Left cardiac atrium (tissue), 4 donors: ENCODE results near the gene YWHAE. TPM values are rescaled to one million over a fixed set of nuclear protein-coding genes. Genes with fewer than 3 reads are reported as not detected.
A peak's percentile ranks its signal among the peaks of the same experiment; 100 is the strongest.
"Not testable (repeated sequence)": the region's sequence is repeated elsewhere in the genome, so short reads cannot be mapped to it uniquely, and the experiment has no call there.

Experiments used
- ATAC-seq, 2 donors: fragments of 200-7000 bp; cut with Tn5 transposase; one replicate each; pipeline ENCODE4 v1.9.1; 2020; ENCODE audit warnings: mild to moderate bottlenecking in 2 of 2, moderate library complexity in 2 of 2
- DNase-seq: peaks from one replicate; pipeline ENCODE4 v3.0.0-alpha.2; 2020
- intact Hi-C, 2 donors: fragments of 100-400 bp; cut with DNase I; formaldehyde crosslinking; loops; one replicate each; pipeline versions ENCODE4 v1.14.1 to v1.15.1; 2022 to 2023
- long read RNA-seq: library from polyadenylated mRNA; unstranded; transcript quantifications from one replicate; pipeline ENCODE4 v2.0.0, GENCODE V29; 2021
- total RNA-seq, 2 donors: library from RNA; stranded (reverse); fragmentation: NEBNext Ultra II Directional; extraction: Animal tissue kit (Norgen Biotek cat#: 25700); gene quantifications; one replicate each; pipeline ENCODE4 v1.2.1, GENCODE V29; 2021
- donor health status: DM: no; HTN: yes; CAD: no.
- donor health status: DM: no; HTN: yes; CAD: no; lungs with severe emphysema.
- donor health status: DM: yes; HTN: yes; CAD: no.
- donor health status: Dilated cardiomyopathy.

The YWHAE gene
- total RNA-seq = 100 to 1,000 TPM; 491 to 596 TPM
- long read RNA-seq, transcript YWHAE-208 (7 exons, 1,818 nt) = minor isoform, 16 of 387 reads
- long read RNA-seq, transcript YWHAE-201 (6 exons, 2,211 nt) = major isoform, 323 of 387 reads
- long read RNA-seq, partial matches to known transcripts = 7 of 387 reads
- long read RNA-seq, other reads (novel, unspliced or antisense) = 40 of 387 reads

GRCh38 chr17:1399679-1400512, at the start of gene YWHAE:
TSS of gene YWHAE (minus strand) at chr17:1400222. CDS start at chr17:1400110, 112 bp downstream.
- intact Hi-C loops = loop anchor here in 1 of 2 donors (10.0 kb wide), 1 partner anchor 55 kb away; the partner anchor contains the start of gene CRK
- ATAC-seq (peak; percentile 98), DNase-seq (peak; percentile 98)

- intact Hi-C loops = loop anchor here in 1 of 2 donors (5.0 kb wide), 1 partner anchor 37 kb away; no protein-coding TSS in a partner anchor
- ATAC-seq (no peak), DNase-seq (no peak)
These were observed 49.5 kb upstream of the YWHAE start for GRCh38 chr17:1449412-1449967.

- peak in 1 of 2 donors; percentile 41 for ATAC-seq
- DNase-seq = no peak
- intact Hi-C loops = loop anchor here in 1 of 2 donors (5.0 kb wide), 1 partner anchor 35 kb away; no protein-coding TSS in a partner anchor
These were observed 47.0 kb upstream of the YWHAE start for GRCh38 chr17:1447052-1447451.

GRCh38 chr17:1446201-1446600, 46.2 kb upstream of the YWHAE start:
- DNase-seq = no peak
- intact Hi-C loops = loop anchor here in 1 of 2 donors (5.0 kb wide), 1 partner anchor 34 kb away; no protein-coding TSS in a partner anchor
- ATAC-seq = no peak

- intact Hi-C loops = loop anchor here in 1 of 2 donors (5.0 kb wide), 1 partner anchor 33 kb away; no protein-coding TSS in a partner anchor
- not testable (repeated sequence) for ATAC-seq, DNase-seq
These were observed 45.7 kb upstream of the YWHAE start for GRCh38 chr17:1445695-1446094.

- intact Hi-C loops = not testable (repeated sequence)
These were observed 42.7 kb upstream of the YWHAE start for GRCh38 chr17:1442721-1443120.

GRCh38 chr17:1442187-1442586, 42.2 kb upstream of the YWHAE start:
- no peak for DNase-seq
- intact Hi-C loops = no loop called here
- no peak for ATAC-seq

More at GRCh38 chr17:1442721-1443120, 42.7 kb upstream of the YWHAE start:
- DNase-seq, ATAC-seq: not testable (repeated sequence)

- ATAC-seq = no peak
These were observed 40.9 kb upstream of the YWHAE start for GRCh38 chr17:1440921-1441320.

GRCh38 chr17:1438593-1439083, 38.6 kb upstream of the YWHAE start:
- ATAC-seq = peak in 1 of 2 donors; percentile 41
- intact Hi-C loops = no loop called here

More at GRCh38 chr17:1440921-1441320, 40.9 kb upstream of the YWHAE start:
- intact Hi-C loops = no loop called here
- no peak for DNase-seq

GRCh38 chr17:1435326-1435725, 35.3 kb upstream of the YWHAE start:
- DNase-seq (no peak), ATAC-seq (no peak)
- intact Hi-C loops = no loop called here

More at GRCh38 chr17:1438593-1439083, 38.6 kb upstream of the YWHAE start:
- no peak for DNase-seq

GRCh38 chr17:1434150-1434549, 34.1 kb upstream of the YWHAE start:
- DNase-seq = no peak
- intact Hi-C loops = no loop called here
- peak; percentile 47 to 80 for ATAC-seq

GRCh38 chr17:1431631-1432104, 31.6 kb upstream of the YWHAE start:
- intact Hi-C loops = no loop called here
- DNase-seq (no peak), ATAC-seq (no peak)

GRCh38 chr17:1423456-1424135, 23.6 kb upstream of the YWHAE start:
- ATAC-seq = peak in 1 of 2 donors; percentile 23
- intact Hi-C loops = no loop called here
- no peak for DNase-seq

- intact Hi-C loops = no loop called here
- DNase-seq = peak; percentile 40
These were observed 22.9 kb upstream of the YWHAE start for GRCh38 chr17:1422885-1423284.

GRCh38 chr17:1421470-1421869, 21.4 kb upstream of the YWHAE start:
- intact Hi-C loops = no loop called here
- no peak for ATAC-seq
- DNase-seq = no peak

More at GRCh38 chr17:1422885-1423284, 22.9 kb upstream of the YWHAE start:
- ATAC-seq = peak; percentile 27 to 88

- DNase-seq (no peak), ATAC-seq (no peak)
- intact Hi-C loops = no loop called here
These were observed 21.0 kb upstream of the YWHAE start for GRCh38 chr17:1420981-1421380.

- no peak for ATAC-seq
- DNase-seq = no peak
- intact Hi-C loops = no loop called here
These were observed 20.1 kb upstream of the YWHAE start for GRCh38 chr17:1420163-1420562.

GRCh38 chr17:1418476-1418875, 18.5 kb upstream of the YWHAE start:
- intact Hi-C loops, DNase-seq, ATAC-seq: not testable (repeated sequence)

GRCh38 chr17:1416414-1416813, 16.4 kb upstream of the YWHAE start:
- intact Hi-C loops = no loop called here
- no peak for DNase-seq
- no peak for ATAC-seq
